Gastroesophageal sphincter (tissue), 4 donors: ENCODE data around the gene C14orf93. TPM values are rescaled to one million over a fixed set of nuclear protein-coding genes. Genes with fewer than 3 reads are reported as not detected.

ENCODE experiments used
- ATAC-seq: fragments of 150-250 bp; one replicate; pipeline ENCODE4 v1.9.1; 2016; ENCODE audit warnings: mild to moderate bottlenecking, moderate library complexity
- H3K27ac ChIP-seq, 4 donors: fragments of 200-600 bp; sonication (generic) in 3 of 4; 1 replicate in 3 of 4; 2 replicates in 1 of 4; pipeline ENCODE4 v1.5.1; 2016 to 2019
- H3K27me3 ChIP-seq: fragments of 200-600 bp; sonication (generic); one replicate; pipeline ENCODE4 v1.5.1; 2019
- H3K36me3 ChIP-seq, 2 donors: fragments of 200-600 bp; sonication (generic); one replicate each; pipeline ENCODE4 v1.5.1; 2019; ENCODE audit warnings: control low read depth in 1 of 2
- H3K4me1 ChIP-seq, 3 donors: fragments of 200-600 bp; sonication (generic); 1 replicate in 2 of 3; 2 replicates in 1 of 3; pipeline ENCODE4 v1.5.1; 2016 to 2019; ENCODE audit warnings: control low read depth in 2 of 3
- H3K4me3 ChIP-seq, 2 donors: fragments of 200-600 bp; sonication (generic); one replicate each; pipeline ENCODE4 v1.5.1; 2019; ENCODE audit warnings: mild to moderate bottlenecking in 1 of 2, moderate library complexity in 1 of 2
- H3K9me3 ChIP-seq, 3 donors: fragments of 200-600 bp; sonication (generic); one replicate each; pipeline ENCODE4 v1.5.1; 2017 to 2019; ENCODE audit warnings: control low read depth in 2 of 3
- CTCF ChIP-seq, 4 experiments: fragments of 200-600 bp in 2 of 4; fragments of 450-650 bp in 2 of 4; sonication (generic) in 1 of 4; IDR thresholded peaks; one replicate each; pipeline ENCODE4 v1.5.1; 2017 to 2019; ENCODE audit warnings: antibody characterized with exemption in 4 of 4, mild to moderate bottlenecking in 2 of 4, moderate library complexity in 2 of 4
- EP300 ChIP-seq: sonication (generic); formaldehyde crosslinking; IDR thresholded peaks from one replicate; pipeline ENCODE4 v1.6.1; 2017; ENCODE audit warnings: antibody characterized with exemption, mild to moderate bottlenecking
- POLR2A ChIP-seq, 2 donors: fragments of 450-650 bp; IDR thresholded peaks; one replicate each; pipeline ENCODE4 v1.6.1; 2017; ENCODE audit warnings: antibody characterized with exemption in 2 of 2, mild to moderate bottlenecking in 2 of 2, moderate library complexity in 1 of 2
- POLR2AphosphoS5 ChIP-seq: sonication (generic); formaldehyde crosslinking; IDR thresholded peaks from one replicate; pipeline ENCODE4 v1.6.1; 2017; ENCODE audit warnings: antibody characterized with exemption
- WGBS, 2 donors: methylation state at CpG; one replicate each; pipeline ENCODE4 v1.1.5; 2018; ENCODE audit warnings: low coverage in 1 of 2; 5-methylcytosine and 5-hydroxymethylcytosine counted together
- total RNA-seq, 4 donors: library from RNA; depleted of rRNA; stranded (reverse); fragments of >200 nt; gene quantifications; one replicate each; pipeline ENCODE4 v1.1.0, GENCODE V29; 2016

Gene C14orf93
- total RNA-seq, 4 donors from 2014 or later, result 8.4 to 16.0 (median 13.2) TPM

- peaks cover 0 to 6% (median 0%) of the 10 kb centered on the region in 3 donors for H3K4me1 ChIP-seq
- H3K9me3 ChIP-seq, result no peaks in the 10 kb centered on the region
- no peak overlapping the region for H3K4me3 ChIP-seq
- ATAC-seq, result no peak
- H3K36me3 ChIP-seq, result peaks cover 0 to 32% of the 10 kb centered on the region in 2 donors
- H3K27ac ChIP-seq, result no peak overlapping the region
- no peaks in the 10 kb centered on the region for H3K27me3 ChIP-seq
- 92 to 100% methylated on average over 4 to 7 of the region's 8 CpGs for WGBS, 2 donors
- no peak for TF ChIP-seq POLR2AphosphoS5
- no peak for TF ChIP-seq POLR2A (IDR thresholded peaks at IDR 0.05)
- no peak for TF ChIP-seq EP300
- TF ChIP-seq CTCF (IDR thresholded peaks at IDR 0.05), result no peak
Observed at GRCh38 chr14:22991852-22992251, 18.1 kb downstream of the C14orf93 start.

DNA sequence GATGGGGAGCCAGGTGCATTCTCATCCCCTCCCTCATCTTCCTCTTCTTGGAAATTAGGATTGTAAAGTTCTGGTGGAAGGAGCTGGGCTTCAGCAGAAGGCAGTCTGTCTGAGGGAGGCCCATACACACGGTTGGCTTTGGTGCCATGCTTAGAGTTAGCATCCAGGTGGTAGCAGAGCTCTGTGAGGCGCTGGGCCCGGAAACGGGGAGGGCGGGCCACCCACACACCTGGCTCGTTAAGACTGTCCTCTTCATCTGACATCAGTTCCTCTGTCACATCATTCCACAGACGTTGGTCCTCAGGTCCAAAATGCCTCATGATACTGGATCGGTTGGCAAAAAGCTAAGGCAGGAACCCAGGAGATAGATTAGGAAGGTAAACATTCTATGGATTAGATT, 22.7 kb downstream of the C14orf93 start:
- H3K27me3 ChIP-seq, result no peaks in the 10 kb centered on the region
- no peaks in the 10 kb centered on the region for H3K9me3 ChIP-seq
- H3K4me3 ChIP-seq, result no peak overlapping the region
- H3K4me1 ChIP-seq, result peaks cover 0 to 11% (median 7%) of the 10 kb centered on the region in 3 donors
- ATAC-seq, result no peak
- H3K27ac ChIP-seq, result no peak overlapping the region
- no peak for TF ChIP-seq POLR2AphosphoS5
- TF ChIP-seq POLR2A (IDR thresholded peaks at IDR 0.05), result no peak
- TF ChIP-seq CTCF (IDR thresholded peaks at IDR 0.05), result no peak
- TF ChIP-seq EP300, result no peak
- 81 to 100% methylated on average over 1 to 4 of the region's 8 CpGs for WGBS, 2 donors
- peaks cover 0 to 32% of the 10 kb centered on the region in 2 donors for H3K36me3 ChIP-seq

DNA sequence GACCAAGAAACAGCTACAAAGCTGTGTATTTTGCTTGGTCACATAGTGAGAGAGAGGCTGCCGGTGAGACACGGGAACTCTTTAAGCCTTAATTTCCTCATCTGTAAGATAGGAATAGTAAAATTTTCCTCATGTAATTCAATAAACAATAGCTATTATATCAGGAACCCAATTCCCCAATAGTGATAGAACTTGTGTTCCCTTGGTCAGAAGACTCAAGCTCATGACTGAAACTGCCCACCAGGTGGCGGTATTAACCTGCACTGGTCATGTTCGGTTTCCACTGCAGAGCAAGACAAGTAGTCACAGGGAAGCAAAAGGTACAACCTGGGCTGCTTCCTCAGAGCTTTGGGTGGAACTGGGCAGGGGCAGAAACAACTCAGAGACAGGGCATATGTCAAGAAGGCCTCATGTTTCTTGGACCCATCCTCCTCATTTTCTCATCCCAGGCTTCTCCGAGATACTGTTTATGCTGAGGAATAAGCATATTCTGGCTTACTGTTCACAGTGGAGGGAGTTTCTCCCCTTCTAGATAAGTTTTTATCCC, 23.4 kb downstream of the C14orf93 start:
- Histone ChIP-seq H3K27ac (no peak overlapping the region), H3K4me3 (no peak overlapping the region), H3K9me3 (no peaks in the 10 kb centered on the region), H3K27me3 (peaks cover 7% of the 10 kb centered on the region), H3K36me3 (peaks cover 0 to 31% of the 10 kb centered on the region in 2 donors), H3K4me1 (peaks cover 0 to 19% (median 7%) of the 10 kb centered on the region in 3 donors)
- ATAC-seq, result peak; percentile 56
- WGBS, 2 donors, result 0 to 21% methylated on average over 3 to 4 of the region's 5 CpGs
- TF ChIP-seq POLR2A (IDR thresholded peaks at IDR 0.05), result no peak
- TF ChIP-seq POLR2AphosphoS5, result no peak
- TF ChIP-seq CTCF (IDR thresholded peaks at IDR 0.05), result peak; percentile 85 to 94 (median 91)

- no peak overlapping the region for H3K4me3 ChIP-seq
- H3K27me3 ChIP-seq, result peaks cover 13% of the 10 kb centered on the region
- H3K27ac ChIP-seq, result no peak overlapping the region
- TF ChIP-seq POLR2AphosphoS5 (no peak), POLR2A (IDR thresholded peaks at IDR 0.05) (no peak), EP300 (no peak), CTCF (IDR thresholded peaks at IDR 0.05) (no peak)
- H3K9me3 ChIP-seq, result no peaks in the 10 kb centered on the region
- 29 to 51% methylated on average over 1 to 2 of the region's 2 CpGs for WGBS, 2 donors
- H3K36me3 ChIP-seq, result peaks cover 0 to 25% of the 10 kb centered on the region in 2 donors
- H3K4me1 ChIP-seq, result peaks cover 0 to 24% (median 7%) of the 10 kb centered on the region in 3 donors
- ATAC-seq, result no peak
Observed at GRCh38 chr14:22985894-22986507, 23.9 kb downstream of the C14orf93 start.
